Activated naive CD8-positive, alpha-beta T cell treated with anti-CD3 and anti-CD28 coated beads, Interleukin-2, amount 10 ng/mL, durations not matched to agents 7 days and 5 days (primary cell): ENCODE measurements around the gene IP6K3. TPM values are rescaled to one million over a fixed set of nuclear protein-coding genes. Genes with fewer than 3 reads are reported as not detected.

Experiments
- ATAC-seq: fragments of 150-1000 bp; cut with Tn5 transposase; one replicate; pipeline ENCODE4 v1.10.0; 2021; ENCODE audit warnings: low read depth, moderate library complexity
- POLR2A ChIA-PET: fragments of 350-600 bp; sonication (Branson Sonifier 250); formaldehyde crosslinking; loops from one replicate; lab custom pipeline; 2021; ENCODE audit warnings: antibody characterized with exemption; lab: Charles Lee
- DNase-seq: peaks from one replicate; pipeline ENCODE4 v3.0.0; 2021
- H3K27ac Mint-ChIP-seq: one replicate; pipeline ENCODE4 v1.8.0; 2022; ENCODE audit warnings: mild to moderate bottlenecking, mixed read lengths
- H3K27me3 Mint-ChIP-seq: one replicate; pipeline ENCODE4 v1.8.0; 2022; ENCODE audit warnings: mild to moderate bottlenecking, moderate library complexity, mixed read lengths
- H3K36me3 Mint-ChIP-seq: one replicate; pipeline ENCODE4 v1.8.0; 2021; ENCODE audit warnings: mild to moderate bottlenecking, mixed read lengths
- H3K4me1 Mint-ChIP-seq: one replicate; pipeline ENCODE4 v1.8.0; 2021; ENCODE audit warnings: mixed read lengths
- H3K4me3 Mint-ChIP-seq: one replicate; pipeline ENCODE4 v1.8.0; 2022; ENCODE audit warnings: mild to moderate bottlenecking, moderate library complexity, mixed read lengths
- H3K9me3 Mint-ChIP-seq: one replicate; pipeline ENCODE4 v1.8.0; 2021; ENCODE audit warnings: mixed read lengths
- total RNA-seq, 2 experiments: library from RNA; stranded (reverse); gene quantifications; one replicate each; pipeline ENCODE4 v1.2.3, GENCODE V29; 2021

Gene IP6K3
- total RNA-seq = not detected

GRCh38 chr6:33746651-33747100, at the start of gene IP6K3:
Gene IP6K3, minus strand, starts transcription at chr6:33746905. Its CDS starts 11,429 bp downstream, at chr6:33735476.
- DNase-seq (no peak), ATAC-seq (no peak)
- Mint-ChIP-seq H3K36me3 (no peaks in the 10 kb centered on the region), H3K4me3 (no peak within 1 kb of the TSS), H3K9me3 (no peaks in the 10 kb centered on the region), H3K27me3 (peaks cover 19% of the 10 kb centered on the region), H3K27ac (no peak within 1 kb of the TSS), H3K4me1 (no peaks in the 10 kb centered on the region)
- POLR2A ChIA-PET = interaction anchor here (1.2 kb wide), 1 partner anchor 36 kb away, joined by 5 read pairs; the partner anchor contains the start of gene UQCC2

GRCh38 chr6:33794910-33795623, 48.4 kb upstream of the IP6K3 start:
- H3K36me3 Mint-ChIP-seq = no peaks in the 10 kb centered on the region
- no peaks in the 10 kb centered on the region for H3K9me3 Mint-ChIP-seq
- peaks cover 30% of the 10 kb centered on the region for H3K27me3 Mint-ChIP-seq
- ATAC-seq (no peak), DNase-seq (no peak)
- H3K4me3 Mint-ChIP-seq = no peak overlapping the region
- H3K4me1 Mint-ChIP-seq = peaks cover 9% of the 10 kb centered on the region
- POLR2A ChIA-PET = interaction anchor here (0.7 kb wide), 1 partner anchor 8 kb away, joined by 3 read pairs; no protein-coding TSS in a partner anchor
- no peak overlapping the region for H3K27ac Mint-ChIP-seq

GRCh38 chr6:33792981-33793380, 46.3 kb upstream of the IP6K3 start:
- peaks cover under 1% of the 10 kb centered on the region for H3K36me3 Mint-ChIP-seq
- DNase-seq (no peak), ATAC-seq (no peak)
- no peak overlapping the region for H3K27ac Mint-ChIP-seq
- no peaks in the 10 kb centered on the region for H3K9me3 Mint-ChIP-seq
- no peak overlapping the region for H3K4me3 Mint-ChIP-seq
- H3K27me3 Mint-ChIP-seq = peaks cover 21% of the 10 kb centered on the region
- POLR2A ChIA-PET = interaction anchor here (1.4 kb wide), 1 partner anchor 112 kb away, joined by 3 read pairs; no protein-coding TSS in a partner anchor
- peaks cover 15% of the 10 kb centered on the region for H3K4me1 Mint-ChIP-seq

GRCh38 chr6:33791620-33792019, 44.9 kb upstream of the IP6K3 start:
- POLR2A ChIA-PET = interaction anchor here (1.4 kb wide), 1 partner anchor 113 kb away, joined by 3 read pairs; no protein-coding TSS in a partner anchor
- no peak for ATAC-seq

GRCh38 chr6:33790910-33791309, 44.2 kb upstream of the IP6K3 start:
- ATAC-seq (no peak), DNase-seq (no peak)
- H3K36me3 Mint-ChIP-seq = peaks cover 6% of the 10 kb centered on the region
- no peak overlapping the region for H3K4me3 Mint-ChIP-seq
- H3K9me3 Mint-ChIP-seq = no peaks in the 10 kb centered on the region
- peaks cover 10% of the 10 kb centered on the region for H3K27me3 Mint-ChIP-seq
- POLR2A ChIA-PET = no interaction called here
- H3K27ac Mint-ChIP-seq = no peak overlapping the region
- H3K4me1 Mint-ChIP-seq = peaks cover 32% of the 10 kb centered on the region

More at GRCh38 chr6:33791620-33792019, 44.9 kb upstream of the IP6K3 start:
- Mint-ChIP-seq H3K4me1 (peaks cover 26% of the 10 kb centered on the region), H3K4me3 (no peak overlapping the region), H3K27ac (no peak overlapping the region), H3K27me3 (peaks cover 13% of the 10 kb centered on the region), H3K9me3 (no peaks in the 10 kb centered on the region), H3K36me3 (peaks cover 4% of the 10 kb centered on the region)
- DNase-seq = no peak

GRCh38 chr6:33790379-33790778, 43.7 kb upstream of the IP6K3 start:
- POLR2A ChIA-PET = no interaction called here
- Mint-ChIP-seq H3K36me3 (peaks cover 6% of the 10 kb centered on the region), H3K27me3 (peaks cover 10% of the 10 kb centered on the region), H3K9me3 (no peaks in the 10 kb centered on the region), H3K27ac (no peak overlapping the region), H3K4me3 (peak overlapping the region; percentile 48), H3K4me1 (peaks cover 38% of the 10 kb centered on the region)
- ATAC-seq = no peak
- no peak for DNase-seq

GRCh38 chr6:33789550-33789895, 42.8 kb upstream of the IP6K3 start:
- H3K9me3 Mint-ChIP-seq = no peaks in the 10 kb centered on the region
- DNase-seq = no peak
- H3K4me1 Mint-ChIP-seq = peaks cover 46% of the 10 kb centered on the region
- POLR2A ChIA-PET = interaction anchor here (1.0 to 2.1 kb wide), 2 partner anchors 51 to 115 kb away, joined by 4 to 27 read pairs; no protein-coding TSS in a partner anchor
- peak overlapping the region; percentile 68 for H3K27ac Mint-ChIP-seq
- ATAC-seq = no peak
- peaks cover 9% of the 10 kb centered on the region for H3K36me3 Mint-ChIP-seq
- H3K27me3 Mint-ChIP-seq = peaks cover 7% of the 10 kb centered on the region
- peak overlapping the region; percentile 73 for H3K4me3 Mint-ChIP-seq

GRCh38 chr6:33788694-33789549, 42.2 kb upstream of the IP6K3 start, which contains the start of gene LEMD2:
Gene LEMD2, minus strand, starts transcription at chr6:33789130. Its CDS starts 14 bp downstream, at chr6:33789116.
- Mint-ChIP-seq H3K36me3 (peaks cover 11% of the 10 kb centered on the region), H3K4me3 (peak within 1 kb of the TSS; percentile 94), H3K27me3 (peaks cover 7% of the 10 kb centered on the region), H3K27ac (peak within 1 kb of the TSS; percentile 97), H3K9me3 (no peaks in the 10 kb centered on the region), H3K4me1 (peaks cover 46% of the 10 kb centered on the region)
- DNase-seq (peak; percentile 96), ATAC-seq (peak; percentile 82)
- POLR2A ChIA-PET = interaction anchor here (1.0 to 2.1 kb wide), 4 partner anchors 18 to 126 kb away, joined by 4 to 27 read pairs (median 8); no protein-coding TSS in a partner anchor

GRCh38 chr6:33787954-33788693, 41.4 kb upstream of the IP6K3 start:
- peaks cover 14% of the 10 kb centered on the region for H3K36me3 Mint-ChIP-seq
- DNase-seq (peak; percentile 78), ATAC-seq (peak; percentile 51)
- POLR2A ChIA-PET = interaction anchor here (0.7 to 2.1 kb wide), 10 partner anchors 12 to 471 kb away, joined by 3 to 27 read pairs (median 4); no protein-coding TSS in a partner anchor
- peaks cover 46% of the 10 kb centered on the region for H3K4me1 Mint-ChIP-seq
- peak overlapping the region; percentile 97 for H3K27ac Mint-ChIP-seq
- H3K4me3 Mint-ChIP-seq = peak overlapping the region; percentile 94
- peaks cover 3% of the 10 kb centered on the region for H3K27me3 Mint-ChIP-seq
- no peaks in the 10 kb centered on the region for H3K9me3 Mint-ChIP-seq

- Mint-ChIP-seq H3K27me3 (no peaks in the 10 kb centered on the region), H3K9me3 (no peaks in the 10 kb centered on the region)
These were observed 40.7 kb upstream of the IP6K3 start for GRCh38 chr6:33787346-33787953.

GRCh38 chr6:33786736-33787135, 40.0 kb upstream of the IP6K3 start:
- no peak for DNase-seq
- ATAC-seq = no peak
- peaks cover 20% of the 10 kb centered on the region for H3K36me3 Mint-ChIP-seq
- H3K4me1 Mint-ChIP-seq = peaks cover 50% of the 10 kb centered on the region
- H3K27me3 Mint-ChIP-seq = no peaks in the 10 kb centered on the region
- peak overlapping the region; percentile 94 for H3K4me3 Mint-ChIP-seq
- POLR2A ChIA-PET = interaction anchor here (0.6 to 2.1 kb wide), 2 partner anchors 9 to 128 kb away, joined by 3 to 7 read pairs; no protein-coding TSS in a partner anchor
- no peak overlapping the region for H3K27ac Mint-ChIP-seq
- H3K9me3 Mint-ChIP-seq = no peaks in the 10 kb centered on the region

More at GRCh38 chr6:33787346-33787953, 40.7 kb upstream of the IP6K3 start:
- POLR2A ChIA-PET = interaction anchor here (0.6 to 2.1 kb wide), 10 partner anchors 8 to 470 kb away, joined by 3 to 27 read pairs (median 4); no protein-coding TSS in a partner anchor
- Mint-ChIP-seq H3K4me3 (peak overlapping the region; percentile 94), H3K27ac (peak overlapping the region; percentile 97), H3K36me3 (peaks cover 16% of the 10 kb centered on the region), H3K4me1 (peaks cover 46% of the 10 kb centered on the region)
- no peak for ATAC-seq
- DNase-seq = no peak

GRCh38 chr6:33785778-33786177, 39.1 kb upstream of the IP6K3 start:
- DNase-seq = no peak
- Mint-ChIP-seq H3K9me3 (no peaks in the 10 kb centered on the region), H3K27me3 (no peaks in the 10 kb centered on the region), H3K27ac (no peak overlapping the region), H3K4me3 (peak overlapping the region; percentile 8), H3K36me3 (peaks cover 22% of the 10 kb centered on the region), H3K4me1 (peaks cover 48% of the 10 kb centered on the region)
- ATAC-seq = no peak
- POLR2A ChIA-PET = no interaction called here
